HEK293 (cell line): ENCODE measurements around the gene IQCH.

ENCODE experiments used
- CTCF ChIA-PET: fragments of 350-600 bp; formaldehyde crosslinking; extraction: SDS; loops from one replicate; lab custom pipeline; 2021; ENCODE audit warnings: antibody characterized with exemption; lab: Yijun Ruan, JAX
- POLR2A ChIA-PET: fragments of 300-600 bp; formaldehyde crosslinking; extraction: SDS; loops from one replicate; lab custom pipeline; 2020; ENCODE audit warnings: antibody characterized with exemption, inconsistent platforms; lab: Yijun Ruan, JAX
- H3K27ac ChIP-seq: fragments of 200-500 bp; sonication (Bioruptor generic); 2 replicates; pipeline ENCODE4 v1.5.1; 2014; ENCODE audit warnings: low read depth, low read length, control low read depth, inconsistent platforms; ENCODE audit errors: extremely low read depth
- H3K36me3 ChIP-seq, 2 experiments: fragments of 200-500 bp in 1 of 2; sonication (Bioruptor generic) in 1 of 2; 1 replicate in 1 of 2; 2 replicates in 1 of 2; pipeline ENCODE4 v1.5.1; 2014 to 2017; ENCODE audit warnings: inconsistent platforms in 2 of 2, low read length in 2 of 2; ENCODE audit not compliant: control insufficient read depth in 2 of 2, insufficient read depth in 1 of 2
- H3K4me1 ChIP-seq: fragments of 200-500 bp; sonication (Bioruptor generic); 2 replicates; pipeline ENCODE4 v1.5.1; 2014; ENCODE audit warnings: mild to moderate bottlenecking, low read length, inconsistent platforms; ENCODE audit not compliant: control insufficient read depth, insufficient read depth
- H3K4me3 ChIP-seq: 2 replicates; pipeline ENCODE4 v1.5.1; 2011; ENCODE audit warnings: low read depth, mild to moderate bottlenecking, control low read depth, low read length, moderate library complexity
- H3K9me3 ChIP-seq: fragments of 200-500 bp; sonication (Bioruptor generic); 2 replicates; pipeline ENCODE4 v1.5.1; 2014; ENCODE audit warnings: low read depth, low read length, inconsistent platforms; ENCODE audit not compliant: control insufficient read depth, insufficient read depth
- ATF2 ChIP-seq: fragments of 450-650 bp; formaldehyde crosslinking; IDR thresholded peaks from 2 replicates; pipeline ENCODE4 v1.5.1; 2016; ENCODE audit warnings: missing biosample characterization, missing genetic modification characterization, low read depth
- GLI4 ChIP-seq: fragments of 450-650 bp; formaldehyde crosslinking; IDR thresholded peaks from 2 replicates; pipeline ENCODE4 v1.5.1; 2016; ENCODE audit warnings: missing biosample characterization, missing genetic modification characterization
- MZF1 ChIP-seq: fragments of 450-650 bp; formaldehyde crosslinking; IDR thresholded peaks from 2 replicates; pipeline ENCODE4 v1.5.1; 2017; ENCODE audit warnings: missing biosample characterization, missing genetic modification characterization, borderline replicate concordance
- SP2 ChIP-seq: fragments of 450-650 bp; formaldehyde crosslinking; IDR thresholded peaks from 2 replicates; pipeline ENCODE4 v1.5.1; 2016; ENCODE audit warnings: missing biosample characterization, missing genetic modification characterization
- ZBTB17 ChIP-seq: fragments of 450-650 bp; formaldehyde crosslinking; IDR thresholded peaks from 2 replicates; pipeline ENCODE4 v1.5.1; 2016; ENCODE audit warnings: missing biosample characterization, missing genetic modification characterization
- ZBTB8A ChIP-seq: fragments of 450-650 bp; formaldehyde crosslinking; IDR thresholded peaks from 2 replicates; pipeline ENCODE4 v1.5.1; 2016; ENCODE audit warnings: missing biosample characterization, missing genetic modification characterization
- ZNF10 ChIP-seq: fragments of 450-650 bp; formaldehyde crosslinking; IDR thresholded peaks from 2 replicates; pipeline ENCODE4 v1.5.1; 2017; ENCODE audit warnings: missing biosample characterization, missing genetic modification characterization
- ZNF175 ChIP-seq: fragments of 450-650 bp; formaldehyde crosslinking; IDR thresholded peaks from 2 replicates; pipeline ENCODE4 v1.5.1; 2016; ENCODE audit warnings: missing biosample characterization, missing genetic modification characterization
- ZNF24 ChIP-seq: fragments of 450-650 bp; formaldehyde crosslinking; IDR thresholded peaks from 2 replicates; pipeline ENCODE4 v1.5.1; 2016; ENCODE audit warnings: missing biosample characterization, missing genetic modification characterization
- ZNF350 ChIP-seq: fragments of 450-650 bp; formaldehyde crosslinking; IDR thresholded peaks from 2 replicates; pipeline ENCODE4 v1.5.0; 2017; ENCODE audit warnings: missing biosample characterization, mild to moderate bottlenecking, missing genetic modification characterization
- ZNF549 ChIP-seq: fragments of 450-650 bp; IDR thresholded peaks from 2 replicates; pipeline ENCODE4 v1.5.1; 2018; ENCODE audit warnings: missing biosample characterization, missing genetic modification characterization, mild to moderate bottlenecking, inconsistent platforms, moderate library complexity
- ZNF585B ChIP-seq: fragments of 450-650 bp; formaldehyde crosslinking; IDR thresholded peaks from 2 replicates; pipeline ENCODE4 v1.5.1; 2016; ENCODE audit warnings: missing biosample characterization, missing genetic modification characterization
- ZNF610 ChIP-seq: fragments of 450-650 bp; formaldehyde crosslinking; IDR thresholded peaks from 2 replicates; pipeline ENCODE4 v1.5.1; 2016; ENCODE audit warnings: missing biosample characterization, missing genetic modification characterization, borderline replicate concordance
- ZNF621 ChIP-seq: fragments of 450-650 bp; formaldehyde crosslinking; IDR thresholded peaks from 2 replicates; pipeline ENCODE4 v1.5.1; 2017; ENCODE audit warnings: missing biosample characterization, missing genetic modification characterization
- ZNF645 ChIP-seq: fragments of 450-650 bp; formaldehyde crosslinking; IDR thresholded peaks from 2 replicates; pipeline ENCODE4; 2016; ENCODE audit warnings: missing biosample characterization, missing genetic modification characterization
- ZNF701 ChIP-seq: fragments of 450-650 bp; formaldehyde crosslinking; IDR thresholded peaks from 2 replicates; pipeline ENCODE4 v1.5.1; 2016; ENCODE audit warnings: missing biosample characterization, missing genetic modification characterization
- ZNF707 ChIP-seq: fragments of 450-650 bp; formaldehyde crosslinking; IDR thresholded peaks from 2 replicates; pipeline ENCODE4 v1.5.1; 2016; ENCODE audit warnings: missing biosample characterization, missing genetic modification characterization
- TF ChIP-seq, protein P1 (sequence below): fragments of 450-650 bp; IDR thresholded peaks from 2 replicates; pipeline ENCODE4 v1.5.1; 2018; ENCODE audit warnings: missing biosample characterization, missing genetic modification characterization
- TF ChIP-seq, protein P2 (sequence below): fragments of 450-650 bp; formaldehyde crosslinking; IDR thresholded peaks from 2 replicates; pipeline ENCODE4 v1.5.1; 2016; ENCODE audit warnings: missing biosample characterization, missing genetic modification characterization
- TF ChIP-seq, protein P3 (sequence below): fragments of 450-650 bp; formaldehyde crosslinking; IDR thresholded peaks from 2 replicates; pipeline ENCODE4 v1.5.1; 2016; ENCODE audit warnings: missing biosample characterization, missing genetic modification characterization

IQCH gene

GRCh38 chr15:67505675-67506572 lies 251.3 kb downstream of the IQCH start:
- H3K36me3 ChIP-seq: no peaks in the 10 kb centered on the region
- CTCF ChIA-PET: no interaction called here
- H3K4me3 ChIP-seq: no peak overlapping the region
- peaks cover 7% of the 10 kb centered on the region; the same call in 1 of the 2 replicates for H3K4me1 ChIP-seq
- TF ChIP-seq GLI4 (tag by site-specific recombination): no peak
- TF ChIP-seq, protein P1, sequence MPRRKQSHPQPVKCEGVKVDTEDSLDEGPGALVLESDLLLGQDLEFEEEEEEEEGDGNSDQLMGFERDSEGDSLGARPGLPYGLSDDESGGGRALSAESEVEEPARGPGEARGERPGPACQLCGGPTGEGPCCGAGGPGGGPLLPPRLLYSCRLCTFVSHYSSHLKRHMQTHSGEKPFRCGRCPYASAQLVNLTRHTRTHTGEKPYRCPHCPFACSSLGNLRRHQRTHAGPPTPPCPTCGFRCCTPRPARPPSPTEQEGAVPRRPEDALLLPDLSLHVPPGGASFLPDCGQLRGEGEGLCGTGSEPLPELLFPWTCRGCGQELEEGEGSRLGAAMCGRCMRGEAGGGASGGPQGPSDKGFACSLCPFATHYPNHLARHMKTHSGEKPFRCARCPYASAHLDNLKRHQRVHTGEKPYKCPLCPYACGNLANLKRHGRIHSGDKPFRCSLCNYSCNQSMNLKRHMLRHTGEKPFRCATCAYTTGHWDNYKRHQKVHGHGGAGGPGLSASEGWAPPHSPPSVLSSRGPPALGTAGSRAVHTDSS (tag by site-specific recombination): peak; percentile 78
- TF ChIP-seq ZNF610 (tag by site-specific recombination): peak; percentile 43; the same call in 1 of the 2 replicates
- no peaks in the 10 kb centered on the region for H3K9me3 ChIP-seq
- H3K27ac ChIP-seq: no peak overlapping the region
- POLR2A ChIA-PET: no interaction called here

GRCh38 chr15:67506775-67507747 lies 252.5 kb downstream of the IQCH start:
- Histone ChIP-seq H3K4me3 (no peak overlapping the region), H3K9me3 (no peaks in the 10 kb centered on the region), H3K4me1 (peaks cover 5% of the 10 kb centered on the region), H3K27ac (no peak overlapping the region), H3K36me3 (no peaks in the 10 kb centered on the region)
- POLR2A ChIA-PET: interaction anchor here (1.1 kb wide), 1 partner anchor 315 kb away, joined by 3 read pairs; no protein-coding TSS in a partner anchor
- TF ChIP-seq ZNF175 (tag by site-specific recombination): no peak
- no peak for TF ChIP-seq ZNF707 (tag by site-specific recombination)
- TF ChIP-seq, protein P2, sequence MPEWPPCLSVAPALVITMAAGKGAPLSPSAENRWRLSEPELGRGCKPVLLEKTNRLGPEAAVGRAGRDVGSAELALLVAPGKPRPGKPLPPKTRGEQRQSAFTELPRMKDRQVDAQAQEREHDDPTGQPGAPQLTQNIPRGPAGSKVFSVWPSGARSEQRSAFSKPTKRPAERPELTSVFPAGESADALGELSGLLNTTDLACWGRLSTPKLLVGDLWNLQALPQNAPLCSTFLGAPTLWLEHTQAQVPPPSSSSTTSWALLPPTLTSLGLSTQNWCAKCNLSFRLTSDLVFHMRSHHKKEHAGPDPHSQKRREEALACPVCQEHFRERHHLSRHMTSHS (tag by site-specific recombination): no peak
- TF ChIP-seq ZNF645 (tag by site-specific recombination): no peak
- 0 out of 2 replicates have a peak, but pooled peaks have one; percentile 21 for TF ChIP-seq ZBTB17
- no peak for TF ChIP-seq ZNF10 (tag by site-specific recombination)
- TF ChIP-seq ZNF549: no peak
- TF ChIP-seq, protein P3, sequence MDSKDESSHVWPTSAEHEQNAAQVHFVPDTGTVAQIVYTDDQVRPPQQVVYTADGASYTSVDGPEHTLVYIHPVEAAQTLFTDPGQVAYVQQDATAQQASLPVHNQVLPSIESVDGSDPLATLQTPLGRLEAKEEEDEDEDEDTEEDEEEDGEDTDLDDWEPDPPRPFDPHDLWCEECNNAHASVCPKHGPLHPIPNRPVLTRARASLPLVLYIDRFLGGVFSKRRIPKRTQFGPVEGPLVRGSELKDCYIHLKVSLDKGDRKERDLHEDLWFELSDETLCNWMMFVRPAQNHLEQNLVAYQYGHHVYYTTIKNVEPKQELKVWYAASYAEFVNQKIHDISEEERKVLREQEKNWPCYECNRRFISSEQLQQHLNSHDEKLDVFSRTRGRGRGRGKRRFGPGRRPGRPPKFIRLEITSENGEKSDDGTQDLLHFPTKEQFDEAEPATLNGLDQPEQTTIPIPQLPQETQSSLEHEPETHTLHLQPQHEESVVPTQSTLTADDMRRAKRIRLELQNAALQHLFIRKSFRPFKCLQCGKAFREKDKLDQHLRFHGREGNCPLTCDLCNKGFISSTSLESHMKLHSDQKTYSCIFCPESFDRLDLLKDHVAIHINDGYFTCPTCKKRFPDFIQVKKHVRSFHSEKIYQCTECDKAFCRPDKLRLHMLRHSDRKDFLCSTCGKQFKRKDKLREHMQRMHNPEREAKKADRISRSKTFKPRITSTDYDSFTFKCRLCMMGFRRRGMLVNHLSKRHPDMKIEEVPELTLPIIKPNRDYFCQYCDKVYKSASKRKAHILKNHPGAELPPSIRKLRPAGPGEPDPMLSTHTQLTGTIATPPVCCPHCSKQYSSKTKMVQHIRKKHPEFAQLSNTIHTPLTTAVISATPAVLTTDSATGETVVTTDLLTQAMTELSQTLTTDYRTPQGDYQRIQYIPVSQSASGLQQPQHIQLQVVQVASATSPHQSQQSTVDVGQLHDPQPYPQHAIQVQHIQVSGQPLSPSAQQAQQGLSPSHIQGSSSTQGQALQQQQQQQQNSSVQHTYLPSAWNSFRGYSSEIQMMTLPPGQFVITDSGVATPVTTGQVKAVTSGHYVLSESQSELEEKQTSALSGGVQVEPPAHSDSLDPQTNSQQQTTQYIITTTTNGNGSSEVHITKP (tag by site-specific recombination): peak; percentile 25; the same call in 1 of the 2 replicates
- no peak for TF ChIP-seq MZF1
- TF ChIP-seq ZNF350: 0 out of 2 replicates have a peak, but pooled peaks have one; percentile 23
- no peak for TF ChIP-seq ZBTB8A (tag by site-specific recombination)
- TF ChIP-seq ZNF621 (tag by site-specific recombination): no peak
- no peak for TF ChIP-seq ZNF24
- TF ChIP-seq ATF2 (tag by site-specific recombination): 0 out of 2 replicates have a peak, but pooled peaks have one; percentile 3
- no peak for TF ChIP-seq ZNF701 (tag by site-specific recombination)
- TF ChIP-seq SP2 (tag by site-specific recombination): no peak
- no peak for TF ChIP-seq ZNF585B (tag by site-specific recombination)
- CTCF ChIA-PET: no interaction called here
